SK-MEL-5 (cell line): ENCODE data around the gene GOLGB1. TPM values are rescaled to one million over a fixed set of nuclear protein-coding genes. Genes with fewer than 3 reads are reported as not detected.

Experiments used
- DNase-seq: peaks from one replicate; pipeline ENCODE4 v3.0.0-alpha.2; 2016; ENCODE audit warnings: low read depth, low spot score
- in situ Hi-C: cut with HindIII; loops from 2 replicates; pipeline ENCODE4 v1.10.0; 2016; ENCODE audit warnings: low sequenced_read_pairs, high pct_unique_total_duplicates, low pct_unique_long_range_greater_than_20kb
- total RNA-seq: library from RNA; depleted of rRNA; stranded (reverse); fragments of >200 nt; shearing (Covaris generic); gene quantifications from 2 replicates; pipeline ENCODE4 v1.2.3, GENCODE V29; 2014

Gene GOLGB1
- total RNA-seq, 1 experiment from 2014 or later, result 29.8 TPM

DNA sequence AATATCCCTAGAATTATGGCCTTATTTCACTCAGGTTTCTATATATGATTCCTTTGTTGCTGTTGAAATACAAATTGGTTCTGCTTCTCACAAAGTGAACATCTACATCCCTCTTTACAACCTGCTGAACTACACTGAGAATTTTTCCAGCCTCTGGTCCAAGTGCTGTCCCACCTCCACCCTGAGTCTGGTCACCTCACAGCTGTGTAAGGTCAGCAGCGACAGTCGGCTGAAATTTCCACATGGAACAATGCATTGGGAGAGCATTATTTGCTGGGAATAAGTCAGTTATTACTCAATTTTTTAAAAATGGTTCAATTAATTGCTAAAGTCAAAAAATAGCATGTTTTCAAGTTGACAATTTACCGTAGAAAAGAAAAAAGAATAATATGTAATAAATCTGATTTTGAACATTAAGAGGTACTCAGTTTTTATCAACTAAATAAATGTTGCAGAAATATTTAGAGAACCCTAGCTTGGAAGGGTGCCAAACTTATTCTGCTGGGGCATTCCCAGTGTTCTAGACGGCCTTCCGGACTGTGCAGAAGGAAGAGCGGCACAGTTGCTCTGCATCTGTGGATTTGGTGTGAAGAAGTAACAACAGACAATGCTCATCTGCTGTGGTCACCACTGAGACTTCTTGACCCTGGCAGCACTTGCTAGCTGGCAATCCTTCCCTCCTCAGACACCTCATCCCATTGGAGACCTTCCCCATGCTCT, 90.7 kb downstream of the GOLGB1 start:
- in situ Hi-C loops, result no loop called here
- no peak for DNase-seq

DNA sequence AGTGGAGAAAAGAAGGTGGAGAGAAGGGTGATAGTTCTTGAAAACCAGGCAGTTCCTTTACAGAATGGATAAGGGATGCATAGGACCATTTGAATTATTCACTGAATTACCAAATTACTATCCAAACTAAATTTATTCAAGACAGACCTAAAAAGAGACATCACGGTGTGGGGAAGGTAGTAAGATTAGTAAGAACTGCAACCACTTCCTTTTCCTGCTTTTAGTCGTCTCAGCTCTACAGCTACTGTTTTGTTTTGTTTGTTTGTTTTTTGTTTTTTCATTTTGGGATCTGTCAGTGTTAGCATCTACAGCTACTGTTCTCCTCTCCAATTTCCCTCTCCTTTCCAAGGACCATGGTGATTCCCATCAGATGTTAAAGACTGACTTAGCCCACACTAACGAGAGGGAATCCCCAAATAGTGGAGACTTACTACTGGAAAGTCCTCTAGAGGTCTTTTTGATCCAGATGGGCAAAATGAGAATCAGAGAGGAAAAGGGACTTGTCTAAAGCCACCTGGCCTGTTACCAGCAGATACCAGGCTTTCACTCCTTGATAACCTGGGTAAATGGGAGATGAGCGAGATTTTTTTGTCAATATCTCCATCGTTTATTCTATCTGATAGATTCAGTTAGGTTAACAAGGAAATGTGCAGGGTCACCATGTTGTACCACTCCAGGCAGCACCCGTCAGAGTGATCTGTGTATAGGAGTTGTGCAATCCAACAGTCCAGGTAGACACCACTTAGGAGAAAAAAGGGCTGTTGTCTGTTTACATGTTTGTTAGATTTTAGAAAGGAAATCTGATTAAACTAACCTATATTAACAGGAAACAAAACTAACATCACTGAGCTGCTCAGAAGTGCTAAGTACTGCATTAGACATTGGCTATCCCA, 94.8 kb downstream of the GOLGB1 start:
- in situ Hi-C loops, result no loop called here

GRCh38 chr3:121651684-121652083, 97.9 kb downstream of the GOLGB1 start:
- DNase-seq, result no peak
- in situ Hi-C loops, result no loop called here

More for the DNA sequence above, 94.8 kb downstream of the GOLGB1 start:
- DNase-seq, result no peak

GRCh38 chr3:121649645-121650044, 99.9 kb downstream of the GOLGB1 start:
- DNase-seq, result no peak

DNA sequence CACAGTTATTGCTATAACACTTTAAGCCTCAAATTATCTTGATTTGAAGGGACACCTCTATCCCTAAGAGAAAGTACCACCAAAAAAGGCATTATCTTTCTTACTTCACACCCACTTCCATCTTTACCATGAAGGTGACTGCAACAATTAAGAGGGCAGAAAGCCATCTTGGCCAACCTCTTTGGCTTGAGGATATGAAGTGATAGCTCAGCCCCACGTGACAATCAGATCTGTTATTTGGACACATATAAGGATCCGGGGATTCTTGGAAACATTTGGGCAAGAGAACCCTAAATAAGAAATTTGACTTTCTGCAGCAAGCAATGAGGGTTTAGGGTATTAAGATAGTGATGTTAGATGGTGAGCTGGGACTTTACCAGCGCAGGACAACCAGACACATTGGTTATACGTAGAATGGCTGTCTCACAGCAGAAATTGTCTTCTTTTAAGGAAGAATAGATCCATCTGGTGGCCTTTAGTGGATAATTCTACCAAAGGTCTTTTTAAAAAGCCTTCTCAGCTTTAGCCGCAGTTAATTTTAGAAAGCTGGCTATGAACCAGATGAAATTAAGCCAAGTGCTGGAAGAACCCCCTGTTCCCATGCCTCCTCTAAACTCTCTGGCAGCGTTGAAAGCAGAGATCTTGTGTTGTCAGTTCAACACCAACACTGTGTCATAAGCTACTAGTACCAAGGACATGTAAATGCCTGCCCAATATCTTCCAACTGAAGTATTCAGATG, 101.2 kb downstream of the GOLGB1 start:
- DNase-seq, result no peak
- in situ Hi-C loops, result no loop called here

More at GRCh38 chr3:121649645-121650044, 99.9 kb downstream of the GOLGB1 start:
- in situ Hi-C loops, result no loop called here

- no peak for DNase-seq
- in situ Hi-C loops, result no loop called here
These were observed 104.5 kb downstream of the GOLGB1 start for GRCh38 chr3:121645054-121645453.

DNA sequence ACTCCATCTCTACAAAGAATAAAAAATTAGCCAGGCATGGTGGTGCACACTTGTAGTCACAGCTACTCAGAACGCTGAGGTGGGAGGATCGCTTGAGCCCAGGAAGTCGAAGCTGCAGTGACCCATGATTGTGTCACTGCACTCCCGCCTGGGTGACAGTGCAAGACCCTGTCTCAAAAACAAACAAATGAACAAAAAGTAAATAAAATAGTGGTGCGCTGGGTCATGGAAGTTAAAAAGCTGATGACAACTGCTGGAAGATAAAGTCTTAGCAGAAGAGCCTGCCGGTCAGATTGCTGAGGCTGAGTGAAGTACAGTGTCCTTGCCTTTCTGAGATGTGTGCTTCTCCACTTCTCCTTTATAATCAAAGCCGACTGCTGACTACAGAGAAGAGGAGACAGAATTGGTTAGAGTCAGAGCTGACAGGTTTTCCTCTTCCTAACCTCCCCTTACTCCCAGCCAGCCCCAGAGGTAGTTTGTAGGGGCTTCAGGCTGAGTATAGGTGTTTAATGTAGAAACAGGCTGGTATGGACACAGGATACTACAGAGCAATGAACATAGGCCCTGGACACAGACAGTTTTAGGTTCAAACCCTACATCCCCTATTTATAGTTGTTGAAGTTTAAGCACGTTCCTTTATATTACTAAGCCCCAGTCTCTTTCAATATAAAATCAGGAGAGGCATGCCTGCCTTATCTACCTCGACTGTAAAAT, 106.8 kb downstream of the GOLGB1 start:
- in situ Hi-C loops, result no loop called here
- DNase-seq, result no peak

GRCh38 chr3:121641127-121641526, 108.4 kb downstream of the GOLGB1 start:
- in situ Hi-C loops, result no loop called here
- no peak for DNase-seq

GRCh38 chr3:121637922-121638321, 111.6 kb downstream of the GOLGB1 start:
- in situ Hi-C loops, result no loop called here
- no peak for DNase-seq

- in situ Hi-C loops, result no loop called here
- DNase-seq, result no peak
These were observed 119.2 kb downstream of the GOLGB1 start for GRCh38 chr3:121630355-121630754.

GRCh38 chr3:121629601-121630000, 119.9 kb downstream of the GOLGB1 start:
- in situ Hi-C loops, result no loop called here
- DNase-seq, result no peak

- in situ Hi-C loops, result no loop called here
- DNase-seq, result no peak
These were observed 121.9 kb downstream of the GOLGB1 start for GRCh38 chr3:121627622-121628021.

DNA sequence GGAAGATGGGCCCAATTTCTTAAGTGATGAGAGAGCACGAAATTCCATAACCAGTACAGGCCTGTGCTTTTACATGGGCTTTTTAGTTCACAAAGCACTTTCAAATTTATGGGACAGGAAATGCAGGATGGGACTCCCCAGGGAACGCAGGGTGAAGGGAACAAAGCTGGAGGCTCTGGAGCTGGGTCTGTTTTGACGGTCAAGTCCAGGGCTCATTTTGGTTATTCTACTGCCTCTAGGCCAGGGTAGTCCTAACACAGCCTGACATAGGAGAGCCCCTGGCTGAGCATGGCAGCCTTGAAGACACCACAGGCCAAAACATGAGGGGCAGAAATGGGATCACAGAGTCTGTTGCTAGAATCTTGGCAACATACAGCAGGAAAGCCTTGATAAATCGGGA, 122.3 kb downstream of the GOLGB1 start:
- in situ Hi-C loops, result no loop called here
- no peak for DNase-seq

DNA sequence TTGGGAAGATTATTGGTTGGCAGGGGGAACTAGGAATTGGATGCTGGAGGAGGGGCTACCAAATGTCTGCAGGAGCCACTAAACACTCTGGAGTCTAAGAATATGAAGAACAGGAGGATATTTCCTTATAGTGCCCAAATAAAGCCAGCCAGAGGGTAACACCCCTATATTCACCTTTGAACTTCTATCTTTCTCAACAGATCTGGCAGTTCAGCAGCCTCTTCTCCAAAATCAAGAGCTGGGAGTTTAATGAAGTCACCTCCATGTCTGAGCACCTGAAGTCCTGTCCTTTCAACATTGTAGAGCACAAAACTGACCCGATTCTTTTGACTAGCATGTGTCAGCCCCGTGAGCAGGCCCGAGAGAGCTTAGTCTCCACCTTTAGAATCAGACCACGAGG, 123.0 kb downstream of the GOLGB1 start:
- no peak for DNase-seq
- in situ Hi-C loops, result no loop called here

DNA sequence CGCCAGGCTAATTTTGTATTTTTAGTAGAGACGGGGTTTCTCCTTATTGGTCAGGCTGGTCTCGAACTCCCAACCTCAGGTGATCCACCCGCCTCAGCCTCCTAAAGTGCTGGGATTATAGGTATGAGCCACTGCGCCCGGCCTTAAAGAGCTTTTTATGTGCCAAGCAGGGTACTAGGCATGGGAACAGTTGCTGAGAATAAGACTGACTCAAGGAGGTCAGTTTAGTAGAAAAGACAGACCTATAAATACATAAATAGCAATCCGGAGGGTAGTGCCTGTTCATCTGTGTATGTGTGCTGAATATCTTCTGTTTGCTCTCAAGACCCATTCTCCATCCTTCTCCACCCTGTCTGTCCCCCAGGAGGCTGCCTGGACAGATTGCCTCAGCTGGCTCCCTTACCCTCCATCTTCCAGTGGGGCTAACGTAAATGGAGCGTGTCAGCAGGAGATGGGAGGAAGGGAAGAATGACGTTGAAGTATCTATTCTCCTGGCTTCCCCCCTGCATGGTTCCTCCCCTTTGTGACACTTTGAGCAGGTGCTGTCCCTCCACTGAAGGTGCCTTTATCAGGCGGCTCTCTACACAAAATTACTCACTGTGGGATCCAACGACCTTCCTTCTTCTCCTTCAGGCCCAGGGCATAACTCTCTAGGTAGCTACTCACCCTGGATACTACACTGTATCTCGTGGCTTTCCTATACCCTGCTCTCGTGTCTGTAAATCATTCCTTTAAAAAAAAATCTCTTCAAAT, 125.2 kb downstream of the GOLGB1 start:
- DNase-seq, result no peak
- in situ Hi-C loops, result no loop called here

DNA sequence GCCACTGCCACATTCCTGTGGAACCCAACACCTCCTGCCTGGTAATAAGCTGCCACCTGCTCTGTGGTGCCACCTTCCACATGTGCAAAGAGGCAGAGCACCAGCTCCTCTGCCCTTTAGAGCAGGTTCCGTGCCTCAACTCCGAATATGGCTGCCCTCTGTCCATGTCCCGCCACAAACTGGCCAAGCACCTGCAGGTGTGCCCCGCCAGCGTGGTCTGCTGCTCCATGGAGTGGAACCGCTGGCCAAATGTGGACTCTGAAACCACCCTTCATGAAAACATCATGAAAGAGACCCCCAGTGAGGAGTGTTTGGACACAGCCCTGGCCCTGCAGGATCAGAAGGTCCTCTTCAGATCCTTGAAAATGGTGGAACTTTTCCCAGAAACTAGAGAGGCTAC, 128.1 kb downstream of the GOLGB1 start:
- no peak for DNase-seq
- in situ Hi-C loops, result no loop called here

- no peak for DNase-seq
- in situ Hi-C loops, result no loop called here
These were observed 129.8 kb downstream of the GOLGB1 start for GRCh38 chr3:121619691-121620090.
